ENCODE measurements around the gene SCFD1.

DNA sequence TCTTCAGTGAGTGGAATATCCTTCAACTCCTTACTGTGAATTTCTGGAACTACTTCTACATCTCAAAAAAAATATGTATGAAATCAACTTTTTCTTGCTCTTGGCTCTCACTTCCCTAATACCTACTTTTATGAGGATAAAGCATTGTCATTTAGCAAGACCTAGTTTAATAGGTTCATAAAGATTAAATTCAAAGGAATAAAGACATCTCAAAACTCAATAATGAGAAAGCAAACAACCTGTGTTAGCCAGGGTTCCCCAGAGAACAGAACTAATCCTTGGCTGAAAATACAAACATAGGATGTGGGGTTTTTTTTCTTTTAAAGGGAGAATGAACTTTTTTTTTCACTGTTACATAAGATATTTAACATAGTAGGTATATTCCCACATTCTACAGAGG lies 57.9 kb downstream of the SCFD1 start:
- TF ChIP-seq, protein P1, sequence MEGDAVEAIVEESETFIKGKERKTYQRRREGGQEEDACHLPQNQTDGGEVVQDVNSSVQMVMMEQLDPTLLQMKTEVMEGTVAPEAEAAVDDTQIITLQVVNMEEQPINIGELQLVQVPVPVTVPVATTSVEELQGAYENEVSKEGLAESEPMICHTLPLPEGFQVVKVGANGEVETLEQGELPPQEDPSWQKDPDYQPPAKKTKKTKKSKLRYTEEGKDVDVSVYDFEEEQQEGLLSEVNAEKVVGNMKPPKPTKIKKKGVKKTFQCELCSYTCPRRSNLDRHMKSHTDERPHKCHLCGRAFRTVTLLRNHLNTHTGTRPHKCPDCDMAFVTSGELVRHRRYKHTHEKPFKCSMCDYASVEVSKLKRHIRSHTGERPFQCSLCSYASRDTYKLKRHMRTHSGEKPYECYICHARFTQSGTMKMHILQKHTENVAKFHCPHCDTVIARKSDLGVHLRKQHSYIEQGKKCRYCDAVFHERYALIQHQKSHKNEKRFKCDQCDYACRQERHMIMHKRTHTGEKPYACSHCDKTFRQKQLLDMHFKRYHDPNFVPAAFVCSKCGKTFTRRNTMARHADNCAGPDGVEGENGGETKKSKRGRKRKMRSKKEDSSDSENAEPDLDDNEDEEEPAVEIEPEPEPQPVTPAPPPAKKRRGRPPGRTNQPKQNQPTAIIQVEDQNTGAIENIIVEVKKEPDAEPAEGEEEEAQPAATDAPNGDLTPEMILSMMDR (IDR thresholded peaks at IDR 0.05) = no peak
- TF ChIP-seq ZFX (IDR thresholded peaks at IDR 0.05; ENCODE audit: borderline replicate concordance) = no peak

Data from 22Rv1 (cell line).